Stimulated activated CD8-positive, alpha-beta memory T cell treated with anti-CD3 and anti-CD28 coated beads, Interleukin-2, amount 100 ng/mL, for 1 hour (primary cell): Measurements from ENCODE around the gene YJEFN3.

Experiments used
- DNase-seq, 2 donors: peaks; one replicate each; pipeline ENCODE4 v3.0.0-alpha.2; 2020; ENCODE audit warnings: low read depth in 2 of 2

YJEFN3 gene

GRCh38 chr19:19584356-19584755 is 55.6 kb downstream of the YJEFN3 start:
- no peak for DNase-seq
